PC-9 (cell line): Measurements from ENCODE around the gene UBE2E2.

Experiments used
- CTCF ChIP-seq: fragments of 200-600 bp; sonication (generic); conservative IDR thresholded peaks from 2 replicates; pipeline ENCODE4 v1.6.1; 2017; ENCODE audit warnings: mixed run types, antibody characterized with exemption, mild to moderate bottlenecking, moderate library complexity
- EZH2 ChIP-seq: fragments of 200-600 bp; sonication (generic); IDR thresholded peaks from 2 replicates; pipeline ENCODE4 v1.8.0; 2017; ENCODE audit warnings: antibody characterized with exemption, low read depth

- TF ChIP-seq CTCF: no peak
- no peak for TF ChIP-seq EZH2
Measured at GRCh38 chr3:23324745-23325144, 121.6 kb downstream of the UBE2E2 start.
